ENCODE data around the gene LACTBL1. TPM values are rescaled to one million over a fixed set of nuclear protein-coding genes. Genes with fewer than 3 reads are reported as not detected.
A peak's percentile ranks its signal among the peaks of the same experiment; 100 is the strongest.

LACTBL1 gene
- polyA plus RNA-seq, 2 donors, result not detected

DNA sequence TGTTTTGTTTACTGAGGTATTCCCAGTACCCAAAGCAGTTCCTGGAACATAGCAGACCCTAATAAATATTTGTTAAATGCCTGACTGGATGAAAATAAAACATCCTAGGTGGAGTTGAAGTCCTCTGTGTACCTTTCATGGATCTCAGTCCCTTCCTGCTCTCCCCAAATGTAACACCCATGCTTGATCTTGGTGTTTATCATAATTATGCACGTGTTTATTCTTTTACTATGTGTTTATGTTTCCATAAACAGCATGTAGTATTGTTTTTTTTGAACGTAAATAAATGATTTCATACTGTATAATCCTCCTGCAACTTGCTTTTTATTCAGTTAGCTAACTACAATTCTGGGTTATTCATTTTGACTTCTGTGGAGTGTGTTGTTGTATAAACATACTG lies 4.8 kb downstream of the LACTBL1 start:
- Histone ChIP-seq H3K27me3 (ENCODE audit: control insufficient read depth in 1 of 2, insufficient read depth in 2 of 2, low read length in 2 of 2) (no peaks in the 10 kb centered on the region), H3K36me3 (ENCODE audit: control insufficient read depth in 2 of 2, insufficient read depth in 2 of 2, low read length in 1 of 2) (no peaks in the 10 kb centered on the region), H3K27ac (ENCODE audit: low read depth in 2 of 2, low read length in 1 of 2) (no peak overlapping the region), H3K9me3 (ENCODE audit: control insufficient read depth in 2 of 2, insufficient read depth in 1 of 2, low read depth in 1 of 2, low read length in 1 of 2) (peaks cover 0 to 2% of the 10 kb centered on the region in 2 donors), H3K4me3 (ENCODE audit: low read depth in 1 of 2, low read length in 2 of 2) (no peak overlapping the region), H3K4me1 (ENCODE audit: control insufficient read depth in 2 of 2, insufficient read depth in 2 of 2, low read length in 1 of 2) (no peaks in the 10 kb centered on the region)
- 50 to 57% methylated on average over 2 of the region's 2 CpGs for WGBS, 2 donors

DNA sequence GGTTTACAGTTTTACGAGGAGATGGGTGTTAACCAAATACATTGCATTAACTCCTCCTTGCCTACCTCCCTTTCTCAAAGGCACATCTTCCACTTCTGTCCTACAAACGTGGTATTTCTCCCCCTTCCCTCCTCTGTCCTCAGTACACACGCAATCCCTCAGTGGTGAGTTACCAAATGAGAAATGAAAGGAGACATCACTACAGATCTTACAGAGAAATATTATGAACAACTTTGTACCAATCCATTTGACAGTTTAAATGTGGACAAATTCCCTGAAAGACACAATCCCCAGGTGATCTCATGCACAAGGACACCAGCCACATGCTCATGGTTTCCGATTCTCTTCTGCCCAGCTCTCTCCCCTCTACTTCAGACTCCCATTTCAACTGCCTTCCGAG lies 6.4 kb downstream of the LACTBL1 start:
- Histone ChIP-seq H3K36me3 (ENCODE audit: control insufficient read depth in 2 of 2, insufficient read depth in 2 of 2, low read length in 1 of 2) (no peaks in the 10 kb centered on the region), H3K9me3 (ENCODE audit: control insufficient read depth in 2 of 2, insufficient read depth in 1 of 2, low read depth in 1 of 2, low read length in 1 of 2) (peaks cover 0 to 2% of the 10 kb centered on the region in 2 donors), H3K27me3 (ENCODE audit: control insufficient read depth in 1 of 2, insufficient read depth in 2 of 2, low read length in 2 of 2) (no peaks in the 10 kb centered on the region), H3K27ac (ENCODE audit: low read depth in 2 of 2, low read length in 1 of 2) (no peak overlapping the region), H3K4me3 (ENCODE audit: low read depth in 1 of 2, low read length in 2 of 2) (no peak overlapping the region), H3K4me1 (ENCODE audit: control insufficient read depth in 2 of 2, insufficient read depth in 2 of 2, low read length in 1 of 2) (no peaks in the 10 kb centered on the region)
- 76 to 85% methylated on average over 5 of the region's 5 CpGs for WGBS, 2 donors

DNA sequence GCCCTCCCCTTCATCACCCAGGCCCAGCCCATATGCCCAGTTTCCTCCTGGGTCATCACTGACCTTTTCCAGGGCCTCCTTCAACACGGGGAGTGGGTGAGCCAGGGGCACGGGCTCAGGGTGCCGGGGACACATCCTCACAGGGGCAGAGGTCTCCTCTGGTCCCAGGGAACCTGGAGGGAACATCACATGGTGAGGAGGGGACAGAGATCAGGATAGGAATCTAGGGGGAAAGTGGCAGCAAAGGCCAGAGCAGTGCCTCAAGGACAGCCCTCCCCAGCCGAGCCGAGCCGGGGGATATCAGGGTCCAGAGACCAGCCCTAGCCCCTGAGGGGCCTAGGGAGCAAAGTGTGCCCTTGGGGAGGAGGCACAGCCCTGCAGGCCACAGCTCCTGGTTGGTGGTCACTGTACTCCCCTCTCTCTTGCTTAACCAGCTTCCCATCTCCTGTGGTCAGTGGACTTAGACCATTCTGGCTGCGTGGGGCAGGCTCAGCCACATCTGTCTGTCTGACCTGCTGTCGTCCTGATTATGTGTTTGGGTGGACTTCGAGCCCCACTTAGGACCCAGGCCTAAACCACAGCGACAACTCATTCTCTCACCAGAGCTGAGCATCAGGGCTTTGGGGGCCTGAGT lies 9.5 kb downstream of the LACTBL1 start:
- no peaks in the 10 kb centered on the region for H3K36me3 ChIP-seq (ENCODE audit: control insufficient read depth in 2 of 2, insufficient read depth in 2 of 2, low read length in 1 of 2)
- no peak overlapping the region for H3K27ac ChIP-seq (ENCODE audit: low read depth in 2 of 2, low read length in 1 of 2)
- H3K4me3 ChIP-seq (ENCODE audit: low read depth in 1 of 2, low read length in 2 of 2), result no peak overlapping the region
- peaks cover 0 to 2% of the 10 kb centered on the region in 2 donors for H3K9me3 ChIP-seq (ENCODE audit: control insufficient read depth in 2 of 2, insufficient read depth in 1 of 2, low read depth in 1 of 2, low read length in 1 of 2)
- 83 to 88% methylated on average over 10 of the region's 10 CpGs for WGBS, 2 donors
- H3K27me3 ChIP-seq (ENCODE audit: control insufficient read depth in 1 of 2, insufficient read depth in 2 of 2, low read length in 2 of 2), result no peaks in the 10 kb centered on the region
- H3K4me1 ChIP-seq (ENCODE audit: control insufficient read depth in 2 of 2, insufficient read depth in 2 of 2, low read length in 1 of 2), result no peaks in the 10 kb centered on the region

DNA sequence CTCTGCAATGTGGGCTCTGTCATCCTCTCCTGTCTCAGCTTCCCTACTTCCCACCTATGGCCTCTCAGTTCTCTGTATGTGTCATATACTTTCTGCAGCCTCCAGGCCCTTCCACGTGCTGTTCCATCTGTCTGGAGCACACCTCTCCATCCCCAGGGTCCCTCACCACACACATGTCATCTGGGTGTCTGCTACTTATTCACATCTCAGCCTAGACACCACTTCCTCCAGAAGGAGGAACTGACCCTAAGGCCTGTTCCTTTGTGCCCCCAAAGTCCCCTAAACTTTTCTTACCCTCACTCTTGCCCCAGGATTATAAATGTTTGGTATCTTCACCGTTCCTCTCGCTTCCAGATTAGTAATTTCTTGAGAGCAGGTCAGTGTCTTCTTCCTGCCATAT lies 10.1 kb downstream of the LACTBL1 start:
- no peaks in the 10 kb centered on the region for H3K36me3 ChIP-seq (ENCODE audit: control insufficient read depth in 2 of 2, insufficient read depth in 2 of 2, low read length in 1 of 2)
- no peaks in the 10 kb centered on the region for H3K27me3 ChIP-seq (ENCODE audit: control insufficient read depth in 1 of 2, insufficient read depth in 2 of 2, low read length in 2 of 2)
- H3K4me3 ChIP-seq (ENCODE audit: low read depth in 1 of 2, low read length in 2 of 2), result no peak overlapping the region
- peaks cover 0 to 2% of the 10 kb centered on the region in 2 donors for H3K9me3 ChIP-seq (ENCODE audit: control insufficient read depth in 2 of 2, insufficient read depth in 1 of 2, low read depth in 1 of 2, low read length in 1 of 2)
- no peaks in the 10 kb centered on the region for H3K4me1 ChIP-seq (ENCODE audit: control insufficient read depth in 2 of 2, insufficient read depth in 2 of 2, low read length in 1 of 2)
- no peak overlapping the region for H3K27ac ChIP-seq (ENCODE audit: low read depth in 2 of 2, low read length in 1 of 2)
- 60 to 63% methylated on average over 3 of the region's 3 CpGs for WGBS, 2 donors

DNA sequence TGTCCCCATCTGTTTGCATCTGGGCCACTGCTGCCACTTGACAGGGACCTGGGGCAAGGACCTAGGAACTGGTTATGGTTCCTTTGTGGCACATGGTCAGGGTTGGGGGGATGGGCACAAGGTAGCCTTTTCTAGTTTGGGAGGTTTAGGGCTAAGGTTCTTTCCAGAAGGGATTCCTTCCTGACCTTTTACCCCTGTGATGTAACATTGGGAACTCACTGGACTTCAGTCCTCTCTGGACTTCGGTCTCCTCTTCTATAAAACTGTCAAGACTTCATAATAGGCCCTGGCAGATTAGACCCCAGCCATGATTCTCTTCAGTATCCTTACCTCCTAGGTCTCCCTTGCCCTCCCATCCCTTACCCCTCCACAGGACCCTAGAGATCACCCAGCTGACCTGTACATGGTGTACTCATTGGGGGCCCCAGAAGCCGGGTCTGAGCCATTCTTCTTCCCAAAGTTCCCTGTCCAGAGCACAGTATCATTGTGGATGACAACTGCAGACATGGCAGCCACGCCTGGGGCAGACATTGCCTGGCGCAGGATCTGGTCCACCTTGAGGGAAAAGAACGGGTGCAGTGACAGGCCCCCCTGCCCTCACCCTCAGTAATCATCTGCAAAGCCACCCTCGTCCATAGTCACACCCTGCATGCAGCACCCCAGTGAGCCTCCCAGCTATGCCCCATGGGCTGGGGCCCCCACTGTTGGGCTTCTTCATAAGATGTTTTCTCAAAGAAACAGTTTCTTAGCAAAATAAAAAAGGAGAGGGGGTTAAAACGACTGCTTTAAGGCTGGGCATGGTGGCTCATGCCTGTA lies 12.9 kb downstream of the LACTBL1 start:
- WGBS, 2 donors, result 75 to 79% methylated on average over 7 of the region's 7 CpGs
- no peak overlapping the region for H3K4me3 ChIP-seq (ENCODE audit: low read depth in 1 of 2, low read length in 2 of 2)
- H3K27me3 ChIP-seq (ENCODE audit: control insufficient read depth in 1 of 2, insufficient read depth in 2 of 2, low read length in 2 of 2), result peaks cover 0 to 4% of the 10 kb centered on the region in 2 donors
- H3K9me3 ChIP-seq (ENCODE audit: control insufficient read depth in 2 of 2, insufficient read depth in 1 of 2, low read depth in 1 of 2, low read length in 1 of 2), result no peaks in the 10 kb centered on the region
- no peaks in the 10 kb centered on the region for H3K36me3 ChIP-seq (ENCODE audit: control insufficient read depth in 2 of 2, insufficient read depth in 2 of 2, low read length in 1 of 2)
- H3K27ac ChIP-seq (ENCODE audit: low read depth in 2 of 2, low read length in 1 of 2), result no peak overlapping the region
- no peaks in the 10 kb centered on the region for H3K4me1 ChIP-seq (ENCODE audit: control insufficient read depth in 2 of 2, insufficient read depth in 2 of 2, low read length in 1 of 2)

DNA sequence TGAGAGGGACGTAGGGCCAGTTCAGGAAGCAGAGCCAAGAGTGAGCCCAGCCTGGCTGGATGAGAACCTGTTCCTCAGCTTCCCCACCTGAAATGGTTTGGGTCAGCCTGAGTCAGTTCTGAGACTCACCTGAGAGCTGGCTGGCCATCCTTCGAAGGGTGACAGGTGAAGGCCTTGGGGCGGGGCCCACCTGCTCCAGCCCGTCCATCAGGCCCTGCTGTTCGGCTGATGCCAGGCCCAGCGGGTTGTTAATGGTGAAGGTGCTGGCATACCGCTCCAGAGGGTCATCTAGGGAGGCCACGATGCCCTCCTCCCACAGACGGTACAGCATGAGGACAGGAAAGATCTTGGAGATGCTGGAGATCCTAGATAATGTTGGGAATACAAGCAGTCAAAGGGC lies 14.1 kb downstream of the LACTBL1 start:
- H3K4me1 ChIP-seq (ENCODE audit: control insufficient read depth in 2 of 2, insufficient read depth in 2 of 2, low read length in 1 of 2), result no peaks in the 10 kb centered on the region
- H3K27me3 ChIP-seq (ENCODE audit: control insufficient read depth in 1 of 2, insufficient read depth in 2 of 2, low read length in 2 of 2), result peaks cover 0 to 11% of the 10 kb centered on the region in 2 donors
- no peak overlapping the region for H3K4me3 ChIP-seq (ENCODE audit: low read depth in 1 of 2, low read length in 2 of 2)
- no peaks in the 10 kb centered on the region for H3K36me3 ChIP-seq (ENCODE audit: control insufficient read depth in 2 of 2, insufficient read depth in 2 of 2, low read length in 1 of 2)
- H3K27ac ChIP-seq (ENCODE audit: low read depth in 2 of 2, low read length in 1 of 2), result no peak overlapping the region
- whole genome bisulfite sequencing, 2 donors, result 85 to 87% methylated on average over 9 of the region's 9 CpGs
- H3K9me3 ChIP-seq (ENCODE audit: control insufficient read depth in 2 of 2, insufficient read depth in 1 of 2, low read depth in 1 of 2, low read length in 1 of 2), result no peaks in the 10 kb centered on the region

DNA sequence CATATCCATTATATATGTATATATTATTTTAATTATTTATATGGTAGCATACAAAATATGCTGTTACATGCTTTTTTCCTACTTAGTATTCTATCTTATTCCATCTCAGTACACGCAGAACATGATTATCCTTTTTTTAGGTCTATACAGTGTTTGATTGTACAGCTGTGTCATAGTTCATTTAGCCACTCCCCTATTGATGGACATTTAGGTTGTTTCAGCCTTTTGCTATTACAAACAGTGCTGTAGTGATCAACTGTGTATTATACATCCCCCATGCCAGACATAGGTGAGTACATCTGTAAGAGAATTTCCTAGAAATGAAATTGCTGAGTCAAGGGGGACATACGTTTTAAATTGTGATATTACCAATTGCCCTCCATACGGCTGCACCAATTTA lies 15.6 kb downstream of the LACTBL1 start:
- H3K36me3 ChIP-seq (ENCODE audit: control insufficient read depth in 2 of 2, insufficient read depth in 2 of 2, low read length in 1 of 2), result no peaks in the 10 kb centered on the region
- peaks cover 0 to 6% of the 10 kb centered on the region in 2 donors for H3K9me3 ChIP-seq (ENCODE audit: control insufficient read depth in 2 of 2, insufficient read depth in 1 of 2, low read depth in 1 of 2, low read length in 1 of 2)
- H3K4me3 ChIP-seq (ENCODE audit: low read depth in 1 of 2, low read length in 2 of 2), result no peak overlapping the region
- 66 to 74% methylated on average over 3 of the region's 3 CpGs for WGBS, 2 donors
- H3K27me3 ChIP-seq (ENCODE audit: control insufficient read depth in 1 of 2, insufficient read depth in 2 of 2, low read length in 2 of 2), result peaks cover 0 to 17% of the 10 kb centered on the region in 2 donors
- H3K27ac ChIP-seq (ENCODE audit: low read depth in 2 of 2, low read length in 1 of 2), result no peak overlapping the region
- peaks cover 0 to 8% of the 10 kb centered on the region in 2 donors for H3K4me1 ChIP-seq (ENCODE audit: control insufficient read depth in 2 of 2, insufficient read depth in 2 of 2, low read length in 1 of 2)

DNA sequence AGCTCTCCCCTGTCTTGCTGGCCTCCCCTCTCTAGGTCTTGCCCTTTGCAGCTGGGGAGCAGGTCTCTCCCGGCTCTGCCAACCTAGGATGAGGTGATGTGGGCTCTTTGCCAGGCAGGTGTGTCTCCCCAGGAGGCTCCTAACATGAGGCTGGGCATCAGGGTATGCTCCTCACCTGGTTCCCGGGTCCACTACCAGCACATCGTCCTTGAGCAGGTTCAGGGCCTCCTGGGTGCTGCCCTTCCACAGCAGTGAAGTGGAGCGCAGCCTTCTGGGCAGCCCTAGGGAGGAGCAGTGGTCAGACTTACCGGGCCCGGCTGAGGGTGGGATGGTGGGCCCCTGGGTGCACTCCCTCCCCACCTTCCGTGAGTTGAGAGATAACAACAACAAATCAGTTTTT lies 17.5 kb downstream of the LACTBL1 start:
- H3K4me3 ChIP-seq (ENCODE audit: low read depth in 1 of 2, low read length in 2 of 2), result no peak overlapping the region
- peaks cover 0 to 6% of the 10 kb centered on the region in 2 donors for H3K9me3 ChIP-seq (ENCODE audit: control insufficient read depth in 2 of 2, insufficient read depth in 1 of 2, low read depth in 1 of 2, low read length in 1 of 2)
- H3K27me3 ChIP-seq (ENCODE audit: control insufficient read depth in 1 of 2, insufficient read depth in 2 of 2, low read length in 2 of 2), result peaks cover 0 to 17% of the 10 kb centered on the region in 2 donors
- no peak overlapping the region for H3K27ac ChIP-seq (ENCODE audit: low read depth in 2 of 2, low read length in 1 of 2)
- 82 to 89% methylated on average over 7 of the region's 7 CpGs for WGBS, 2 donors
- peaks cover 0 to 8% of the 10 kb centered on the region in 2 donors for H3K4me1 ChIP-seq (ENCODE audit: control insufficient read depth in 2 of 2, insufficient read depth in 2 of 2, low read length in 1 of 2)
- H3K36me3 ChIP-seq (ENCODE audit: control insufficient read depth in 2 of 2, insufficient read depth in 2 of 2, low read length in 1 of 2), result no peaks in the 10 kb centered on the region

DNA sequence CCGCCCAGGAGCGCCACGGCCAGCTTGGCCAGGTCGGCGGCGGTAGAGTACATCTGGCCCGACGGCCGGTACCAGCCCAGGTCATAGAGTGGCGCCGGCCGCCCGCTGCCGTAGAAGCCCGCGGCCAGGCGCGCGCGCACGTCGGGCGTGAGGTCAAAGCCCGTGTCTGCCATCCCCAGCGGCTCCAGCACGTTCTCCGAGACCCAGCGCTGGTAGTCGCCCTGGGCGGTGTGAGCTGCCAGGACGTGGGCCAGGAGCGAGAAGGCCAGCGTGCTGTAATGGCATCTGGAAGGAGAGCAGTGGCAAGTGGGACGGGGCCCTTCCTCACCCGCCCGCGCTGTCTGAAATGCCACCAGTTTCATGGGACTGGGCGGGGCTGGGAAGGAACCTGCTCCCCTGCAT lies 18.9 kb downstream of the LACTBL1 start:
- peaks cover 0 to 17% of the 10 kb centered on the region in 2 donors for H3K27me3 ChIP-seq (ENCODE audit: control insufficient read depth in 1 of 2, insufficient read depth in 2 of 2, low read length in 2 of 2)
- peaks cover 0 to 6% of the 10 kb centered on the region in 2 donors for H3K9me3 ChIP-seq (ENCODE audit: control insufficient read depth in 2 of 2, insufficient read depth in 1 of 2, low read depth in 1 of 2, low read length in 1 of 2)
- no peak overlapping the region for H3K27ac ChIP-seq (ENCODE audit: low read depth in 2 of 2, low read length in 1 of 2)
- peak overlapping the region in 1 of 2 donors; percentile 13 for H3K4me3 ChIP-seq (ENCODE audit: low read depth in 1 of 2, low read length in 2 of 2)
- H3K36me3 ChIP-seq (ENCODE audit: control insufficient read depth in 2 of 2, insufficient read depth in 2 of 2, low read length in 1 of 2), result no peaks in the 10 kb centered on the region
- WGBS, 2 donors, result 16 to 24% methylated on average over 35 to 38 of the region's 38 CpGs
- H3K4me1 ChIP-seq (ENCODE audit: control insufficient read depth in 2 of 2, insufficient read depth in 2 of 2, low read length in 1 of 2), result peaks cover 0 to 8% of the 10 kb centered on the region in 2 donors
